ENCODE results near the gene RAB3IP.

GRCh38 chr12:69837657-69838415, 99.2 kb downstream of the RAB3IP start:
- no peak for TF ChIP-seq CTCF (conservative IDR thresholded peaks at IDR 0.05)
- TF ChIP-seq ZFX (IDR thresholded peaks at IDR 0.05): no peak

Measured in C4-2B (cell line).